Right hindlimb (tissue), 1 donor: Measurements from ENCODE around the gene TIMM50.
"Not testable (repeated sequence)": the region's sequence is repeated elsewhere in the genome, so short reads cannot be mapped to it uniquely, and the experiment has no call there.

Source experiments
- DNase-seq: peaks from one replicate; pipeline ENCODE4 v3.0.0-alpha.2; 2018

The TIMM50 gene

DNA sequence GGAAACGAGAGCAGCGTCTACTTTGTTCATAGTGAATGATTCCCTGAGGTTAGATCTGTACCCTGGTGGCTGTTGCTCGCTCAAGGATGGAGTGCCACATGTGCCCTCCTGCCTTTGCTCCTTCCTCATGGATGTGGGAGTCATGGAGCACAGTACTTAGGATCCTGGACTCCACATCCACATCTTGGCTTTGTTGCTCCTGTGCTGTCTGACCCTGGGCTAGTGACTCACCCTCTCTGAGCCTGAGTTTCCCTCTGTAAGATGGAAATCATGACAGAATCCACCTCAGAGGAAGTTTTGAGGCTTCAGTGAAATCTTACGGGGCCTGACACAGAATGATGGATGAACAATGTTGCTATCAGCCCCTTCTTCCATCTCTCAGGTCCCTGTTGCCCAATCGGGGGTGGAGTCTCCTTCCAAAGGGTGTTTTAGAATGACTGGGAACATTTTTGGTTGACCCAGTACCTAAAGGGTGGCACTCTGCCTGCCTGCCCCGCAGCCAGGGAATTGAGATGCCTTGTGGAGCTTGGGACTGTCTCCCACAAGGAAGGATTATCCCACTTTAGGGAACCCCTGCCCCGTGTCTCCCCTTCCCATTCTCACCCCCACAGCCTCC, 9.8 kb upstream of the TIMM50 start:
- no peak for DNase-seq

DNA sequence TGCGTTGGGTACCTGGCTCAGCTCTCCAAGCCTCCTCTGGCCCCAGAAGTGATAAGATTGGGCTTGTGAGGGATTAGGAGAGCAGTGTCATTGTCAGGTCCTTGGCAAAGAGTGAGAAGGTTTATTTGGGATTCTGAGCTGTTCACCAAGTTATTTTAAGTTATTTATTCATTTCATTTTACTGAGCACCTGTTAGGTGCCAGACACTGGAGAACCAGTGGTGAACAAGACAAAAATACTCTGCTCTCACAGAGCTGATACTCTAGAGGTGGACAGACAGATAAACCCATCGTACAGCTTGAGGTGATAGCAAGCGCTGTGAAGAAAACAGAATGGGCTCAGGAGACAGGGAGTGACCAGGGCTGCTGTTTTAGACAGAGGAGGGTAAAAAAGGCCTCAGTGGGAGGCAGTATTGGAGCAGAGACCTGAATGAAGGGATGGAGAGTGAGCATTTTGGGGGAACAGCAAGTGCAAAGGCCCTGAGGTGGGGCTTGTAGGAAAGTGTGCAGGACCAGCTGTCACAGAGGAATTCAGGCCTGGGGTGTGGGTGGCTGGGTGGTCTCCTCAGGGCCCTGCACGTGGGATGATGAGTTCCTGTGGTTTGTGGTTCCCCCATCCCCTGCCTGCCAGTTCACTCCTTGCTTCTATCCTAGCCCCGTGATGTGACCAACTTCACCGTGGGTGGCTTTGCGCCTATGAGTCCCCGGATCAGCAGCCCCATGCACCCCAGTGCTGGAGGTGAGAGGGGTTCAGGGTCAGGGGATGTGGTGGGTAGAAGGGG, 8.7 kb upstream of the TIMM50 start:
- no peak for DNase-seq

DNA sequence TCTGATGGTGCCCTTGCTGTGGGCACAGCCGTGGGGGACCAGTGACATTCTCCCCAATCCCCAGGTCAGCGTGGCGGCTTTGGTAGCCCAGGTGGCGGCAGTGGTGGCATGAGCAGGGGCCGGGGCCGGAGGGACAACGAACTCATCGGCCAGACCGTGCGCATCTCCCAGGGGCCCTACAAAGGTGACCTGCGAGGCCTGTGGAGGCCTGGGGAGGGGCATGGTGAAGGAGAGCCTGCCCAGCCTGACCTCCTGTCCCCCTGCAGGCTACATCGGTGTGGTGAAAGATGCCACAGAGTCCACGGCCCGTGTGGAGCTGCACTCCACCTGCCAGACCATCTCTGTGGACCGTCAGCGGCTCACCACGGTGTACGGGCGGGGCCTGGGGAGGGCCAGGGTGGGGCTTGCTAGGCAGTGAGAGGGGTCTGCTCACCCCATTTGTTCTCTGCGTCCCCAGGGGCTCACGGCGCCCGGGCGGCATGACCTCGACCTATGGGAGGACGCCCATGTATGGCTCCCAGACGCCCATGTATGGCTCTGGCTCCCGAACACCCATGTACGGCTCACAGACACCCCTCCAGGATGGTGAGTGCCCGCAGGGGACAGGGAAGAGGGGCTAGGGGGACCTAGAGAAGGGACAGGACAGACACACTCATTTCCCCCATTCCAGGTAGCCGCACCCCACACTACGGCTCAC, 7.7 kb upstream of the TIMM50 start:
- no peak for DNase-seq

DNA sequence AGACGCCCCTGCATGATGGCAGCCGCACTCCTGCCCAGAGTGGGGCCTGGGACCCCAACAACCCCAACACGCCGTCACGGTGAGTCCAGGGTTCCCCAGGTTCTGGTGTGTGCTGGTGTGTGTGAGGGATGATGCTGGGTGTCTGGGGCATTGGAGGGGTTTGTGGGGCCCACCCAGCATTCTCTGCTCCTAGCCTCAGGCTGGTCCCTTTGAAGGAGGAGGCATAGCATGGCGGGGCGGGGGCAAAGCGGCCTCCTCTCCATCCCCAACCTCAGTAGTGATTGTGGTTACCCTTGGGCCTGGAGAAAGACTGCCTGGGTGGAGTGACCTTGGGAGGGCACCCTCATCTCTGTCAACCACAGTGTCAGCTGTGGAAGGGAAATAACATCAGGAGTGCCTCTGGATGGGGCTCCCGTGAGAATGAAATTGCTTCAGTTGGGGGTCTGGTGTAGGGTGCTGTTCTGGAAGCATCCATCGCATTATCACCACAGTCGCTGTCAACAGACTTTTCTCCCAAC, 7.1 kb upstream of the TIMM50 start:
- DNase-seq: no peak

DNA sequence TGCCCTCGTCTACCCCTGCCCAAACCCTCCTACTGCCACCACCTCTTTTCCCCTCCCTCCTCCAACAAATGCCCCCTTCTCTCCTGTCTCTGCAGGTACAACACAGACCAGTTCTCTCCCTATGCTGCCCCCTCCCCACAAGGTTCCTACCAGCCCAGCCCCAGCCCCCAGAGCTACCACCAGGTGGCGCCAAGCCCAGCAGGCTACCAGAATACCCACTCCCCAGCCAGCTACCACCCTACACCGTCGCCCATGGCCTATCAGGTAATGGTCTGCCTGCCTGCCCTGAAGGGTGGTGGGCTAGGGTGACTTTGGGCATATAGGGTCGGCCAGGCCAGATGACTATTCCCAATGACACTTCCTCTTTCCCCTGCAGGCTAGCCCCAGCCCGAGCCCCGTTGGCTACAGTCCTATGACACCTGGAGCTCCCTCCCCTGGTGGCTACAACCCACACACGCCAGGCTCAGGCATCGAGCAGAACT, 6.5 kb upstream of the TIMM50 start:
- DNase-seq: peak; percentile 47

DNA sequence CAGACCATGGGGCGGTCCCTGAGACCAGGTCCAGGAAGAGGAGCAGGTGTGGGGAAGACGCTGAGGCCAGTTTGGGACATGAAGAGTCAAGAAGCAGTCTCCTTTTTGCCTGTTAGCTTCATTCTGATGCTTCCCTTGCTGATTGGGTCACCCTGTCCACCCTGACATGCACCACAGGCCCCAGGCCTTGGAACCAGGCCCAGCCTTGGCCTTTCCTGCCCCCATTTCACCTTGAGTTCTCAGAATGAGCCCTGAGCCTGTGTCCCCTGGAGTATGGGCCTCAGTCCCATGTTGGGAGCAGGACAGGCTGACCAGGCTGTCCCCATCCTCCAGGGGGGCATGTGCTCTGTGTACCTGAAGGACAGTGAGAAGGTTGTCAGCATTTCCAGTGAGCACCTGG, 4.9 kb upstream of the TIMM50 start:
- DNase-seq: no peak

DNA sequence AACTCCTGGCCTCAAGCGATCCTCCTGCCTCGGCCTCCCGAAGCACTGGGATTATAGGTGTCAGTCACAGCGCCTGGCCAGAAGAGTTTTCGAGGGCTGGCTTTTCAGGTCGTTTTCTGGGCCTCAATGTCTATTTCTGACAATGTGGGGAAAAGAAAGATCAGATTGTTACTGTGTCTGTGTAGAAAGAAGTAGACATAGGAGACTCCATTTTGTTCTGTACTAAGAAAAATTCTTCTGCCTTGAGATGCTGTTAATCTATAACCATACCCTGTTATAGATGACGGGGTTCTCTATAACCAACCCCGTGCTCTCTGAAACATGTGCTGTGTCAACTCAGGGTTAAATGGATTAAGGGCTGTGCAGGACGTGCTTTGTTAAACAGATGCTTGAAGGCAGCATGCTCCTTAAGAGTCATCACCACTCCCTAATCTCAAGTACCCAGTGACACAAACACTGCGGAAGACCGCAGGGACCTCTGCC, 1.3 kb upstream of the TIMM50 start:
- not testable (repeated sequence) for DNase-seq

DNA sequence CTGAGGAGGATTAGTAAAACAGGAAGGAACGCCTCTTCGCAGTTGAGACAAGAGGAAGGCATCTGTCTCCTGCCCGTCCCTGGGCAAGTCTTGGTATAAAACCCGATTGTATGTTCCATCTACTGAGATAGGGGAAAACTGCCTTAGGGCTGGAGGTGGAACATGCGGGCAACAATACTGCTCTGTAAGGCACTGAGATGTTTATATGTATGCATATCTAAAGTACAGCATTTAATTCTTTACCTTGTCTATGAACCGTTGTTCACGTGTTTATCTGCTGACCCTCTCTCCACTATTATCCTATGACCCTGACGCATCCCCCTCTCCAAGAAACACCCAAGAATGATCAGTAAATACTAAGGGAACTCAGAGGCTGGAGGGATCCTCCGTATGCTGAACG, 722 bp upstream of the TIMM50 start:
- no peak for DNase-seq

DNA sequence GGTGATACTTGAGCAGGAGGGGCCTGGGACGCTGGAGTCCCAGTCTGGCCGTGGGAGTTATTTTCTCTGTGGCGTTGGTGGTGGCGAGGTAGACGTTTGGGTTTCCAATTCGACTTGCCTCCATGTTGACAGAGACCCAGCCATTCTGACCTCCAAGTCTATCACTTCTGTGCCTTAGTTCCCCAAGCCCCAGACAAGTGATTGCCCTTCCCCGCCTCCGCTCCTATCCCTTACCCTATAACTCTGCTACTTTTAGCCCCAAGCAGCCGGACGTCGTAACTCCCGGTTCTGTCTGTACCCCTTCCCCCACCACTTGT, 549 bp downstream of the TIMM50 start:
- DNase-seq: no peak

DNA sequence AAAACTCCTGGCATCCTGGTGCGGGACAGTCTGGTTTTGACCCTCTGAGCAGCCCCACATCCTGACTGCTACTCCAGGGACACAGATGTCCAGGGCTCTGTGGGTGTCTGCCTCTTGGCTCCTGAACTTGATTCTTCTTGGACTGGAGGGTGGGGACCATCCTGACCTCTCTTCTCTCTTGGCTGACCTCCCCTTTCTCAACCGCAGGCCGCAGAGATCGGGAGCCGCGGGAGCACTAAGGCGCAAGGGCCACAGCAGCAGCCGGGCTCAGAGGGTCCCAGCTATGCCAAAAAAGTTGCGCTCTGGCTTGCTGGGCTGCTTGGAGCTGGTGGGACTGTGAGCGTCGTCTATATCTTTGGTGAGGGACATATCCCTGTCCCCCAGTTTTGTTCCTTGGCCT, 1.0 kb downstream of the TIMM50 start:
- no peak for DNase-seq

DNA sequence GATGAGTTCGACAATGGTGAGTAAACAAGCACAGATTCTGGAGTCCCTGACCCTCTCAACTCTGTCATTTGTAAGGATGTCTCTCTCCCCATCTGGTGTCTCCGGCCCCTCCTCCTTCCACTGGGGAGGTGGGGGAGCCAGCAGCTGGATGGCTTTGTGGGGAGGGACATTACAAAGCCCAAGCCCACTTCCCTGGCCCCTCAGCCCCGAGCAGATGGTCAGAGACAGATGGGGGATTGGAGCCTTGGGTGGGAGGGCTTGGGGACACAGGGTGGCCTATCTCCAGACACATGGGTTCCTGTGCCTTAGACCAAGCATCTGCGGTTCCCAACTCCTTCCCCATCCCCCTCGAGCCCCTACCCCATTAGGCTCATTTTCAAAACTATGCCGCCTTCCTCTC, 2.5 kb downstream of the TIMM50 start:
- no peak for DNase-seq

DNA sequence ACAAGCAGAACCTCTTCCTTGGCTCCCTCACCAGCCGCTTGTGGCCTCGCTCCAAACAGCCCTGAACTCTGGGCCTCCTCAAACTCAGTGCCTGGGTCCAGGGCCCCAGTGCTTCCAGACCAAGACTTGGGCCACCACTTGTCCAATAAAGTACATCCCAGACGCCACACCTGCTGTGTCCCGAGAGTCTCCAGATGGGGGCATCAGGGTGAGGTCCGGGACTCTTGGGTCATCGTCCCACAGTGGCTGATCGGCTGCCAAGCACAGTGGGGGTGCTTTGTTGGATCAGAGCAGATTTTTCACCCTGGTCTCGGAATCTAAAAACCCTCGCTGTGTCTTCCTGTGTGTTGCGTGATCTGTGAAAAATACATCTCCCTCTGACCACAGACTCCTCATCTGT, 9.1 kb downstream of the TIMM50 start:
- DNase-seq: no peak

DNA sequence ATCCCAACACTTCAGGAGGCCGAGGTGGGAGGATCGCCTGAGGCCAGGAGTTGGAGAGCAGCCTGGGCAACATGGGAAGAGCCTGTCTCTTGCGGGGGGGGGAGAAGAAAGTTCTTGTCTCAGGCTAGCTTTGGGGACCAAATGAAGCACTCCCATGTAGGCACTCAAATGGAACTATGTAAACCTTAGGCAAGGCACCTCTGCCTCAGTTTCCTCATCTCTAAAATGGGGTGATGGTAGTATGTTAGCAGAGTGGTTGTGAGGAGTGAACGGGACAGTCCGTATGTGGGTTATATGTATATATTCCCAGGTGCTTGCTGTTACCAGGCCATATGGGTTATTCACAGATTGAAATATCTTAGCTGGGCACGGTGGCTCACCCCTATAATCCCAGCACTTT, 11.6 kb downstream of the TIMM50 start:
- DNase-seq: no peak

DNA sequence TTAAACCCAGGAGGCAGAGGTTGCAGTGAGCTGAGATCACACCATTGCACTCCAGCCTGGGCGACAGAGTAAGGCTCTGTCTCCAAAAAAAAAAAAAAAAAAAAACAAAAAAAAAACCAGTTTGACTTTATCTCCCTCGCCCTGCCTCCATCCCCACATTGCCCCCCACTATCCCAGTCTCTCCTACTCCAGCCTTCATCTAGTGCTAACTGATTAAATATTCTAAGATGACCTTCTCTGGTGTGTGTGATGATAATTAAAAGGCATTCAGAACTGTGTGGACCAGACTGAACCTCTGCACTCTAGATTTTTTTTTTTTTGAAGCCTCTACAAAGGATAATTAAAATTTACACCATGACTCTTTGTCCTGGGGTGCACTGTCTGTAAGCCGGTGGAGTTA, 12.2 kb downstream of the TIMM50 start:
- no peak for DNase-seq

DNA sequence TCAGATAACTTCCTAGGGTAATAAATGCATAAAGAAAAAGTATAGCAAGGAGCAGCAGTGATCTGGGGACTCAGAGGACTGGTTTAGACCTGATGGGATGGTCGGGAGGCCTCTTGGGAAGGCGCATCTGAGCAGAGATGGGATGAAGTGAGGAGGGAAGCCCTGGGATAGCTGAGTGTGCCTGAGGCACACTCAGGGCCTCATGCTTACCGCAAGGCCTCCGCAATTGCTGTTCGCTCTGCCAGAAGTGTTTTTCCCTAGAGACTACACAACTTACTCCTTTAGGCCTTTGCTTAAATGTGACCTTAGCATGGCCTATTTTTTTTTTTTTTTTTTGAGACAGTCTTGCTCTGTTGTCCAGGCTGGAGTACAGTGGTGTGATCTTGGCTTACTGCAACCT, 14.0 kb downstream of the TIMM50 start:
- no peak for DNase-seq

DNA sequence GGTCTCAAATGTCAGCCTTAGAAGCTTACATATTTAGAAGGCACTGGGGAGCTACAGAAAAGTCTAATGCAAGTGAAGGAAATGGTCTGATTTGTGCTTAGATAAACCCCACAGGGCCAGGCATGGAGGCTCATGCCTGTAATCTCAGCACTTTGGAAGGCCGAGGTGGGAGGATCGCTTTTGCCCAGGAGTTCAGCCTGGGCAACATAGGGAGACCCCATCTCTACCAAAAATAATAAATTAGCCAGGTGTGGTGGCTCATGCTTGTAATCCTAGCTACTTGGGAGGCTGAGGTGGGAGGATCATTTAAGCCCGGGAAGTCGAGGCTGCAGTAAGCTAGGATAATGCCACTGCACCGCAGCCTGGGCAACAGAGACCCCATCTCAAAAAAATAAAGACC, 15.4 kb downstream of the TIMM50 start:
- DNase-seq: no peak

DNA sequence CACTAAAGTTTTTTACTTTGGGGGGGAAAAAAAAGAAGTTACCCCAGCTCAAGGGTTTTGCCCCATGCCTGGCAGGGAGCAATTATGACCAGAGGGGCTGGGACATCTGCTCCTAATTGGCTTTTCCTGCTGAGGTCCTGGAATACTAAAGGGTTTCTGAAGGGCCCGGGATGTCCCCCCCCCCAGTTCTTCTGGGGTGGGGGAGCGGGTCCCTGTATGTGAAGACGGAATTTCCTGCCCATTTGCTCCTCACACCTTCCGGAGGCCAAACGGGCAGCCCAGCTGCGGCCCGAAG, 17.0 kb downstream of the TIMM50 start:
- no peak for DNase-seq

DNA sequence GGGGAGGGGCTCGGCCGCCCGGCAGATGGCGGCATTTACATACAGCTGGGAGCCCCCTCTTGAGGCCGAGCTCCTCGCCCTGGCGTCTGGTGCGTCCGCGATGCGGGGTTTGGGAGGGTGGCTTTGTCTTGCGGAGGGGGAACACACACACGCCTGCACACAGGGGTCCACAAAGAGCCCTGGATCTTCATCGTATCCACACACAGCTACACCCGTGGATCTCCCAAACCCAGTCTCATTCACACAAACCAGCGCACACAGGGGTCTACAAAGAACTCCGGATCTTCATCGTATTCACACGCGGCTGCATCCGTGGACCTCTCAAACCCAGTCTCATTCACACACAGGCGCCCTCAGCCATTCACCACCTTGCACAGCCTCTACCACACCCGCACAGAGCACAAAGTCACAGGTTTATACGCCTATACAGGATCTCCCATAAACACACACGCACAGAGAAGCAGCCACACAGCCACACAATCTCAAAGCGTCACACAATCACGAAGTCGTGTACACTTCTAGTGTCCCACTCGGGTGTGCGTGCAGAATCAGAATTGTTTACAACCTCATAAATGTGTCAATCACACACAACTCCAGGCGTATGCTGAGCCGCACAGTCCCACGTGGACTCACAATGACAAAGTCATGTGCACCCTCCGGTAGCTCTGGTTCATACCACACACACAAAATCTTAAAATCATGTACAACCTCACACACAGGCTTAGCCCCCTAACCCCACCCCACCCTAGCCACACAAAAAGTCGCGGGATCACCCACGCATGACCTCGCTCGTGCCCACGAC, 17.6 kb downstream of the TIMM50 start:
- peak; percentile 54 for DNase-seq

DNA sequence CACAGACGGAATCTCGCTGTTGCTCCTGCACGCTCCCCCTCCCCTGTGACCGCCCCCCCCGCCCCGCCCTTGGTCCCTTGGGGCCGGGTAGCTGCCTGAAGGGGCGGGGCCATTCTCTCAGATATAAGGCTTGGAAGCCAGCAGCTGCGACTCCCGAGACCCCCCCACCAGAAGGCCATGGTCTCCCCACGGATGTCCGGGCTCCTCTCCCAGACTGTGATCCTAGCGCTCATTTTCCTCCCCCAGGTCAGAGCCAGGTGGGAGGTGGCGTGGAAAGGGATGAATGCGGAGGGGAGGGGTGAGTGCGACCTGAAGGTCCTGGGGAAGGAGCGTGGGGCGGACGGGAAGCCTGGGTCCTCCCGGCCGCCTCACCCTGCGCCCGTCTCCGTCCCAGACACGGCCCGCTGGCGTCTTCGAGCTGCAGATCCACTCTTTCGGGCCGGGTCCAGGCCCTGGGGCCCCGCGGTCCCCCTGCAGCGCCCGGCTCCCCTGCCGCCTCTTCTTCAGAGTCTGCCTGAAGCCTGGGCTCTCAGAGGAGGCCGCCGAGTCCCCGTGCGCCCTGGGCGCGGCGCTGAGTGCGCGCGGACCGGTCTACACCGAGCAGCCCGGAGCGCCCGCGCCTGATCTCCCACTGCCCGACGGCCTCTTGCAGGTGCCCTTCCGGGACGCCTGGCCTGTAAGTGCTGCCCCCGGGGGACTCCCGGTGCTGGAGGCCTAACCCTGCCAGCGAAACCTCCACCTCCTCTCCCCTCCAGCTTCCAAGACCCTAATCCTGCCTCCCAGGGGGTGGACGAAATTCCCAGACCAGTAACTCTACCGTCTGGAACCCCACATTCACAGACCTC, 18.4 kb downstream of the TIMM50 start, which contains the start of gene DLL3:
DLL3 (plus strand) TSS at position 150 of the 845 bp plus-strand sequence; CDS start at position 178, 28 bp downstream.
- DNase-seq: no peak

DNA sequence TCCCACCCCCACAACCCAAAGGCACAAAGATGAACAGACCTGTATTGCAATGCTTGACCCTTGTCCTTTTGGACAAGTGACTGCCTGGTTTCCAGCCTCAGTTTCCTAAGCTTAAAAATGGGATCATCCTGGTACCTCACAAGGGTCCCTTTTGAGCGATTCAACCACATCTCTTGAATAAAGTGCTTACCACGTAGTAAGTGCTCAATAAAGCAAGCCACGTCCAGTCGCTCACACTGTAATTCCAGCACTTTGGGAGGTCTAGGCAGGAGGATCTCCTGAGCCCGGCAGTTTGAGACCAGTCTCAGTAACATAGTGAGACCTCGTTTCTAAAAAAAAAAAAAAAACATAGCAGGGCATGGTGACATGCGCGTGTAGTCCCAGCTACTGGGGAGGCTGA, 19.3 kb downstream of the TIMM50 start:
- no peak for DNase-seq

DNA sequence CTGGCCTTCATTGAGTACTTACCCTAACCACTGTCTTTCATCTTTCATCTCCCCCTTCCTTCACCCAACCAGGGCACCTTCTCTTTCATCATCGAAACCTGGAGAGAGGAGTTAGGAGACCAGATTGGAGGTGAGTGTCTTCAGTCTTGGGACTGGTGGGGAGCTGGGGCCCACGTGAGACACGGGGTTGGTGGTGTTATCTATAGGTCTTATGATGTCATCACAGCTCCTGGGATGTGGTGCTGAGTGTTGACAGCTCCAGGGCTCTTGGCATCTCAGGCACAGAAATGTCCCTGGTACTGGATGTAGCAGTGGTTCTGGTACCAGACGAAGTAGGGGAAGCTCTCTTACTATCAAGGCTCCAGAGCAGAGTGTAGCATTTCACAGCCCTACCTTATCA, 19.9 kb downstream of the TIMM50 start:
- no peak for DNase-seq

DNA sequence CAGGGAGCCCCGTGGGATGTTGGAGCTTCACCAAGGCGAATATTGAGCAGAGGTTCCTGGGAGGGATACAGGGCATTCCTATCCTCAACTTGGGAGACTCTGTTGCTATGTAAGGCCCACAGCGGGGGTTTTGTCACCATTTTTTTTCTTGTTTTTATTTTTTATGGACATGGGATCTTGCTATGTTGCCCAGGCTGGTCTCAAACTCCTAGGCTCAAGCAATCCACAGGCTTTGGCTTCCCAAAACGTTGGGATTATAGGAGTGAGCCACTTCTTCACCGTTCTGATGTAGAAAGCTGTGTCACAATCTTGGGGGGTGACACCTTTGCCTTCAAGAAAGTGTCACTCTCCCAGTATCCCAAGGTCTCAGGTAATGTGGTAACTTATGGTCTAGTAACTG, 20.7 kb downstream of the TIMM50 start:
- no peak for DNase-seq
